CD4-positive, alpha-beta T cell treated with Interleukin-2 at 100 ng/mL for 4 hours (primary cell): ENCODE results near the gene PLCB4.

Experiments
- DNase-seq: peaks from one replicate; pipeline ENCODE4 v3.0.0-alpha.2; 2020; ENCODE audit warnings: low spot score

PLCB4 gene

DNA sequence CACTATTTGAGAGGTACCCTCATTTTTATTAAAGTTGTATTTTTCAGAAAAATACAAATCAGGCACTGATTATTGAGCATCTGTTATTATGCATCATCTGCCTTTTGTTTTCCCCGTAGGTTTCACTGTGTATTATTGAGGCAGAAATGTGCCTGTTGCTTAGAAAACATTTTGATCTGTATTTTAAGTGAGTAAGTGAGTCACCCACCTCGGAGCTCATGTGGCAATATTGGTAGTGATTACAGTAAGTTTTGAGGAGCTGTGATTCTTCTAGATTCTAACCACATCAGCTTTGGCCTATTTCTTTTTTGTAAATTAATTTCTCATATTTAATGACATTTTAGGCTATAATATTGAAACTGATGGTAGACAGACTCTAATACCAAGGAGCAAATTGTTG is 385.9 kb downstream of the PLCB4 start:
- DNase-seq, result no peak

DNA sequence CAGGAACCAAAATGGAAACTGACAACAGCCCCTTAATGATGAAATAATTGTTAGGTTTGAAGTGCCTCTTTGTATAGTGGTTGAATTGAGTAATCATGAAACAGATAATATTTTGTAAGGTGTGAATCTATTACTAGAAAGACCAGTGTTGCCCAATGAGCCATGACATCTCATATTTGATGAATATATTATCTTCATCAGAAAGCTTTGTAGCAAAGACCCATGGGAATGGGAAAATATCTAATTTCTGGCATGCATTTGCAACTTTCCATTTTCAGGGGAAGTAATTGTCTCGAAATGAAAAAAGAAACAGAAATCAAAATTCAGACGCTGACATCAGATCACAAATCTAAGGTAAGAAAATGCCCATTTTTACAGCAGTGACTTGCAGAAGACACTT is 388.2 kb downstream of the PLCB4 start:
- no peak for DNase-seq

DNA sequence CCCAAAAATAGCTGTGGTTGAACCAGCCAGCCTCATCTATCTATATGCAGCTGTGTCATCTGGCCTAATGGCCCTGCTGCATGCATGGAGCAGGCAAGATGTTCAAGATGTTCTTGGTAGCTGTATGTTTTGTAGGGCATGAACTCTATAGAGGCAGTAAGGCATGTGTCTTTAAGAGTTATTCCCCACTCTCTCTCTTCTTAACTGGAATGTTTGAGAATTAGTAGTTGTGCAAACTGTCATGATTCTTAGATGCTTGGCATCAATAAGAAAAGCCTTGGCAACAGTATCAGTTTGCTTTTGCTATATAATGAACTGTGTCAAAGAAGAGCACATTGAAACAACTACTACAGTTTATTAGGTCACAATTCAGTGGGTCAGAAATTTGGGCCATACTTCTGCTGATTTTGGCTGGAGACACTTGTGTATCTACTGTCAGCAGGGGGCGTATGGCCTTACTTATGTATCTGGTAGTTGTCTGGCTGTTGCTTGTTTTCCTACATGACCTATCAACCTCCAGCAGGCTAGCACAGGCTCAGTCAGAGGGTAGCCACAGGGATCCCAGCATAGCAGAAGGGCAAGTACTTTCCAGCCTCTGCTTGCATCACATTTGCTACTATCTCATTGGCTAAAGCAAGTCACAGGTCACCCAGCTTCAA is 389.4 kb downstream of the PLCB4 start:
- no peak for DNase-seq

DNA sequence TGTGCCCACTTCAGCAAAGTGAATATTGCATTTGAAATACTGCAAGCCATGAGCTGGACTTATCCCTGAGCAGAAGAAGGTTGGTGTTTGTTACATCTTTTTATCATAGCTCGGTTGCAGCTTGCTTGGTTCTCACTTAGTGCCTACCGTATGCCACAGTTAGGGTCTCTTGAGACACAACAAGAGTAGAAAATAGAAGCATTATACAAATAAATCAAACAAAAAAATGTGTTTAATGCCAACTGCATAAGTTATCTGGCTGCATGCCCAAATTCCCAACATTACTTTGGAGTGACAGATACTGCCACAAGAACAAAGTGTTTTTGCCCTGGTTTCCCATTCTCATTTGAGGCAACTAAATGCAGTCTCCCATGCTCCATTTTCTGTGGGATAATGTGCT is 391.6 kb downstream of the PLCB4 start:
- DNase-seq, result no peak

DNA sequence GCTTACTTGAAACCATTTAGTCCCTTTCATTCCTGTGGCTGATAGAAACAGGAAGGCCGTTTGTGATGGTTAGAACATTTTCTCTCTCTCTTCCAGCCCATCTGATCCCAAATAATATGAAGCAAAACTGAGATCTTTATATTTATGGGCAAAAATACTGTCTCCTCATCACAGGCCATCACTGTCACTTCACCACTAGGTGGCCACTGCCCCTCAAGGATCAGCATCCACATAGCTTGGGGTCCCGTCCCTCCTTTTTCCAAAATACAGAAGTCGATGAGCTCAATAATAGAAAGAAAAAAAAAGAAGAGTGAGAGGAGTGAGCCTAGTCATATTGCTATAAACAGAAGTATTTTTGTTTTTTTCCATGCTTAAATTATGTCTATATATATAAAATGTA is 399.1 kb downstream of the PLCB4 start:
- DNase-seq, result no peak

DNA sequence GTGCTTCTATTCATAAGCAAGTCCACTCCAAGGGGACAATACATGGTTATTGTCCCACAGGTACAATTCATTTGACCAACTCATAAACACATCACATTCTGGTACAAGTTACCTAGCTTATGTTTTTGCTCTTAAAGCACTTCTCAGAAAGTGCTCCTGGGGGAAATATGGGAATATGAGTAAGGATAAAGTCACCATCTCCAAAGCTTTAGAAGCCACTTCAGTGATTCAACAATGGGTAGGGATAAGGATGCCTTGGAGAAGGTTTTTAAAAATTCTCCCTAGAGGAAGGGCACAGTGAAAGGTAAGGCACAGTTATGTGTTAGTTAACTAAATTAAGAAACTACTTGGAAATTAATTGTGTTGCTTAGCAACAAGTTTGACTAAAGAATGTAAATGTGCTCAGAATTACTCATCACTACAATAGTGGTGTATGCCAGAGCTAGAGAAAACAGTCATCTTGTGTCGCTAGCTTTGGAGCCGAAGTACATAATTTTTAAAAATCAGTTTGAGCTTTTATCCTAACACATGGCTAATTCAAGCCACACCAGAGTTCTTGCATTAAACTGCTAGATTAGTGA is 406.0 kb downstream of the PLCB4 start:
- no peak for DNase-seq

DNA sequence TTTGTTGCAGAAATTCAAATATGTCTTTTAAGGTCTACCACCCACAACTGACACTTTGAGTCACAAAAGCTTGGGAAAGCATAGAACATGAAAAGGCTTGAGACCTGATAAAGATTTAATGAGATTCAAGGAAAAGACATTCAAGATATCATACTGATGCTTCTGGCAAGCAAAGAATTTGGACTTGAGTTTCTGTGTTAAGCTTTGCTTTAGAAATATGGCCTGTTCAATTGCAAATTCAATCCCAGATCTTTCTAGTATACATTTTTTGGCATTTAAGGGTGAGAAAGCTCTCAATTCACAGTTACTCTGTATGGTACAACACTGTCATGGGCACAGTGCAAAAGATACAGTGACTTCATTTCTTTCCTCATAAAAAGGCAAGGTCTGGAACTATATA is 406.6 kb downstream of the PLCB4 start:
- DNase-seq, result no peak

DNA sequence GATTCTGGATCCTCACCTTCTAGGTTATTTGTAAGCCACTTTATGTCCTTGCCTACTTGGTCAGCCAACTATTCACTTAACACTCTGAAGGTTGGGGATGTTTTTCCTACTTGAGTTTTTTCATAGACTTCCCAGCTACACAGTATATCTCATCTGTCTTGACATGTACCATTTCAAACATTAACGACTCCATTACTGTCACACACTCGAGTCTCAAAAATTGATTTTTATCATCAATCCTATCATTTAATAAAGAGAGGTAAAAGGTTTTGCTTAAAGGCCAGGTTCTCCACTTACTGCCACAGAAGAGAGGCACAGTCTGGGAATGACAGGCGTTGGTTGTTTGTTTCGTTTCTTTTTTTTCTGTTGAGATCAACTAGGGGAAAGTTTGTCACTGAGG is 407.3 kb downstream of the PLCB4 start:
- DNase-seq, result no peak

DNA sequence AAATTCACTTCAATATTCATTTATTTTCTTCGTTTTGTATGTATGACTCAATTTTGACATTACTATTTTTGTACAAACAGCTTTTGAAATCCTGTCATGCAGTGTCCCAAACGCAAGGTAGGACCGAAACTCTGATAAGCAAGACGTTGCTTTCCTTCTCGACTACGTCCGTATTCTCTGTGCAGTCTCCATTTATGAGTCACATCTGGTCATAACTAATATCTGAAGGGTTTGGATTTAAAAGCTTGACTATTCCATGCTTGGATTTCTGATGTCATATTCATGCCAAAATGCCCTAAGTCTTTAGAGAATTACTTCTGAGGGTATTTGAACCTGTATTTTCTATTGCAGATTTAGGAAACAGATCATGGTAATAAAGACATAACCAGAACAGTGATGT is 407.8 kb downstream of the PLCB4 start:
- DNase-seq, result no peak

DNA sequence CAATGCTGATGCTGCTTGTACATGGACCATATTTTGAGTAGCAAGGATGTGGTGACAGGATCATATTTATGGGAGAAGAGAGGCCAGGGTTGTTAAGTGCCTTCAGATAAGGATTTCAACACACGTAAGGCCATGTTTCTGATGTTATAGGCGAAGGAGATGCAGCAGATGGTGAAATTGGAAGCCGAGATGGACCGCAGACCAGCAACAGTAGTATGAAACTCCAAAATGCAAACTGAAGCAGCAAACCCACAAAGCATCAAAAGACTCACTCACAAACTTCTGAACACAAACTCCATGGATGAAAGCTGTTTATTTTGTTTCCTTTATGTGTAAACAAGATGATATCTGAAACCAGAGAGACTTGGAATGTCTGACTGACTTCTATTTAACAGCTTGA is 409.9 kb downstream of the PLCB4 start:
- no peak for DNase-seq

DNA sequence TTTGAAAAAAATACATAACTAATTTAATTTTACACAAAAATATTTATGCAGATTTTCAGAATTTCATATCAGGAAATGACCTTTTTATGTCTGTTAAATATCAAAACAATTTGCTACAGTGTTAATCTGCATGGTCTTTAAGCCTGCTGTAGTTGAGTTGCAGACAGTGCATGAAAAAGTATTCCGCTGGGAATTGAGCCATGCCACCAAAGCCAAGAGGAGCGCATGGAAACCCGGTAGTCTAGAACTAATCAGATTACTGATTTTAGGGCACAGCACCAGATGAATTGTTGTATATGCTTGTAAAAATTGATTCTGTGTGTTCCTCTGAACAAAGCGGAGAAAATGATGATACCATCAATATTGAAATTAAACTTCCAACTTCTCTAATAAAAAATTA is 411.2 kb downstream of the PLCB4 start:
- DNase-seq, result no peak

DNA sequence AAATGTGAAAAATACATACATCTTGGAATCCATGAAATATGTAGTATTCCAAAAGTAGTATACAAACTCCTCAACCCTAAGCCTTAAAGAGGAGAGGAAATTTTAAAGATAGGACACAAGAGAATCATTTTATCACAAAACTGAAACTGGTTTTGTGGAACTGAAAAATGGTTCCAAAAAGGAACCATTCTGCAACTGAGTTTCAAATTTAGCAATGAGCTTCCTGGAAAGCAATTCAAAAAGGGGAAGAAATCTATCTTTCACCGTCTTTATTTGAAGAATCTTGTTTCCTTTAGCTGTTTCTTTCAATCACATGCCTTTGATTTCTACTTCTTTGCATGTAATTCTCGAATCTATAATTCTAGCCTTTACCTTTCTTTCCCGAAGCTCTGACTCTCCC is 413.3 kb downstream of the PLCB4 start:
- DNase-seq, result no peak

DNA sequence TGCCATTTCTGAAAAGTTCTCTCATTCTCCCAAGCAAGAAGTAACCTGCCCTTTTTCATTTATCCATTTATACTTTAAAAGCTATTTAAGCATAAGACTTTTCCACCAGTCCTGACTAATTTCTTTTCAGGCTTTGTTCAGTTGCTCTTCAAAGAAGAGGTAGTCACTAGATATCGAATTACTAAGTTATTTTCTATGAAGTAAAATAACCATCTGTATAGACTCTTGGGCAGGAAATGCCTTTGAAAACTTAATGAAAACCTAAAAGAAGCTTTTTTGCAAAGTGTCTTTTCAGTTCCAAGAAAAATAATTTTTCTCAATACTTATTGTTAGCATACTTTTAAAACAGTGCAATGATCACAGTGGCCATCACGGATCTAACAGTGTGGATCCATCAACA is 414.2 kb downstream of the PLCB4 start:
- no peak for DNase-seq

DNA sequence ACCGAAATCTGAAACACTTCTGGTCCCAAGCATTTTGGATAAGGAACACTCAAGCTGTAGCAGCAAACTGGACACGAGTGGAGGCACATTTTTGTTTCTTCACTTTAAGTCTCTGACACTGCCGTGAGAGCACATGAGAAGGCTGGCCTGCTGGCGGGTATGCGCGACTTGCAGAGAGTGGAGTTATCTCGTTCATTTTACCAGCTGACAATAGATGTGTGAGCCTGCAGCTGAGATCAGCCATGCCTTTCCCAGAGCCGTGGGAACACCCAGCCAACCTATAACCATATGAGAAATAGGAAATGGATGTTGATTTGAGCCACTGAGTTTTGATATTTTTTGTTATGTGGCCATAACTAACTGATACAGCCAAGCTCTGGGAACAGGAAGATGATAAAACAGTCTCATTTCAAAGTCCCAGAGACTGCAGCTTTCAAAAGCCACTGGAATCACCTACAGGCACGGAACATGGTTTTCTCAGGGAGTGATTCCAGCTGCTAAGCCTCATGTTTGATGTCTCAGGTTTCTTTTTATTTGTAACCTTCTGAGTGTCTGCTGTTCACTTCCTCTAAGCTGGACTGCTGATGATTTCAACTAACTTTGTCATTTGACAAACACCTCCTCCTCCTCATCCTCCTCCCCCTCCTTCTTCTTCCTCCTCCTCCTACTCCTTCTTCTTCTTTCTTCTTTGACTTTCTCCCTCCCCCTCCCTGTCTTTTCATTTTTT is 416.9 kb downstream of the PLCB4 start:
- no peak for DNase-seq

DNA sequence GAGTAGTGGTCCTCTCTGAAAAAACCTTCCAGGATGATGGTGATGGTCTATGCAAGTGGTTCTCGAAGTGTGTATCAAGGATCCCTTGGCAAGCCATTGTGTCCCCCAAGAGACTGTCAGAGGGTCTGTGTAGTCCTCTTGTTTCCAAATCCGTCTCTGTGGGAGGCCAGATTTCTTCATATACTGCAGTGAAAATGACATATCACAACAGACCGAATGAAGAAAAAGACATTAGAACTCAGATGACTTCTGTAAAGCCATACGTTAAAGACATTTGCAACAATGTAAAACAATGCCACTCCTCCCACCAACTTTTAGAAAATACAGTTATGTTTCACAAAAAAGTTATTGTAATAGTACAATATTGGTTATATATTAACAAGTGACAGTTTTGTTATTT is 418.3 kb downstream of the PLCB4 start:
- DNase-seq, result no peak

DNA sequence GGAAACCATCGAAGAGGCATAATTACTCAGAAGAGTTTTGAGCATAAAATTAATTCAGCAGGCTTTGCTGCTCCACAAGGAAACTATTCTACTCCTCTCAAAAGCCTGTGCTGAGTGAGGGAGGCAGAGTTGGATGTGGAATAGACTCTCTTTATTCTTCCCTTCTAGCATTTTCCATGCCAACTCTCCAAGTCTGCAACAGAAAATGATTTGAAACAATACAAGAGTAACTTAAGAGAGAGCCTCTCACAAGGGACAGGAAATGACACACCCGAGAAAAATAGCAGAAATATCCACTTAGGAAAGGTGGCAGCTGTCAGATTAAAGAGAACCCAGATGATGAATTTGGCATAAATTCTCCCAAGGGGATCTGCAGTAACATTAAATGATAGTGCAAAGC is 419.2 kb downstream of the PLCB4 start:
- DNase-seq, result no peak

DNA sequence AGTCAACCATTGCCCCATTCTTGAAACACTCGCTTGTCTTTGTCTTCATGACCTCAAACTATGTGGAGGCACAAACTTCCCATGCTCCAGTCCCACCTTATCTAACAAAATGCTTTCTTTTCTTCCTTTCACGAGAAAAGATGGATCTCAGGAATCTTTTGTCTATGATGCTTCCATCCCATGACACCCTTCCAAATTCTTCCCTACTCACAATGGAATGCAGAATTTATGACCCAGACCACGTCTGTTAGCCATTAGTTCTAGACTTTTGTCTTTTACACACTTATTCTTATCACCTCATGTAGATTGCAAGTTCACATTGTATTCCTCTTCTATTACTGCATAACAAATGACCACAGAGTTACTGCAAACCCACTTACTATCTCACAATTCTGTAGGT is 421.3 kb downstream of the PLCB4 start:
- no peak for DNase-seq

DNA sequence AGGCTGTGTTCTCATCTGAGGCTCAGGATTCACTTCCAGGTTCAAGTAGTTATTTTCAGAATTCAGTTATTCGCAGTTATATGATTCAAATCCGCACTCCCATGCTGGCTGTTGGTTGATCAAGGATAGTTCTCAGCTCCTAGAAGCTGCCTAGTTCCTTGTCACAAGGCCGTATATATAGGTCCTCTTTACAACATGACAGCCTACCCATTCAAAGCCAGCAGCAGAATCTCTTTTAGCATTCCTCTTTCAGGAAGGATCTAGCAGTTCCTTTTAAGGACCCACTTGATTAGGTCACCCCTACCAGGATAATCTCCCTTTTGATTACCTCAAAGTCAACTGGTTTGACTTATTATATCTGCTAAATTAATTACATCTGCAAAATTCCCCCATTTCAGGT is 421.7 kb downstream of the PLCB4 start:
- no peak for DNase-seq

DNA sequence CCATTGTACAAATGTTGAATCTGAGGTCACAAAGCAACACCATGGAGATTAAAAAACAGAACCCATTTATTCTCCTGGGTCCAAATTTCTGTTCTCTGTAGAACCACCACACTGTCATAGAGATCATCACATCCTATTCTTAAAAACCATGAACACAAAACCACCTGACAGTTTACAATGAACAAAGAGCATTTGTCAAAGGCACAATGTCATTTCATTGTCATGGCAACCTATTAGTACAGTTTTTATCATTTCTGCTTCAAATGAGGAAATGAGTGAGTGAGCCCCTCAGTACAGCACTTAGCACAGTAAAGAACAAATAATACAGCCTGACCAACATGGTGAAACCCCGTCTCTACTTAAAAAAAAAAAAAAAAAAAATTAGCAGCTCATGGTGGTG is 422.4 kb downstream of the PLCB4 start:
- DNase-seq, result no peak

DNA sequence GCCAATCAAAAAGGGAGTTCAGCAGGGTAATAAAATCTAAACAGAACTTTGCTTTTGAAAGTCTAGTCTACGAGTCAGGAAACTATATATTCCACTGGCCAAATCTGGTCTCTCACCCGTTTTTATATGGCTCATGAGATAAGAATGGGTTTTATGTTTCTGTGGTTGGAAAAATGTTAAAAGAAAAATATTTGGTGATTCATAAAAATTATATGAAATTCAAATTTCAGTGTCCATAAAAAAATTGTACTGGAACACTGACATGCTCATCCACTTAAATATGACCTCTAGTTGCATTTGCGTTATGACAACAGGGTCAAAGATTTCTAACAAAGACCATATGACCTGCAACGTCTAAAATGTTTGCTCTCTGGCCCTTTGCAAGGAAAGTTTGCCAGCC is 423.2 kb downstream of the PLCB4 start:
- DNase-seq, result no peak

DNA sequence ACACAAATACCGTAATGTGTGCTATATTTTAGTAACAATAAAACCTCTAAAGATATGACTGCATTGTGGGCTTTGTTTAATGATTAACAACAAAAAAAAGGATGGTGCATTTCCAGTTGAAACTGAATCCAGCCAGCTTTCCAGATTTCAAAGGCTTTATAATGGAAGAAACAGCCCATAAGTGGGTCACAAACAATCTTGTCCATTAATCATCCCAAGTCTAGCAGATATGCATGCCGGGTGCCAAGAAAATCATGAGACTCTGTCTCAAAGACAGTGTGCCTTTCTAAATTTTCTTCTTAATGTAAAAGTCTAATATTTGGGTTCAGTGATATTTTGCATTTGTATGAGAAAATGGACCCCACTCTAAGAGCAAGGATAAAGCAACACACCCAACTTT is 424.9 kb downstream of the PLCB4 start:
- no peak for DNase-seq

DNA sequence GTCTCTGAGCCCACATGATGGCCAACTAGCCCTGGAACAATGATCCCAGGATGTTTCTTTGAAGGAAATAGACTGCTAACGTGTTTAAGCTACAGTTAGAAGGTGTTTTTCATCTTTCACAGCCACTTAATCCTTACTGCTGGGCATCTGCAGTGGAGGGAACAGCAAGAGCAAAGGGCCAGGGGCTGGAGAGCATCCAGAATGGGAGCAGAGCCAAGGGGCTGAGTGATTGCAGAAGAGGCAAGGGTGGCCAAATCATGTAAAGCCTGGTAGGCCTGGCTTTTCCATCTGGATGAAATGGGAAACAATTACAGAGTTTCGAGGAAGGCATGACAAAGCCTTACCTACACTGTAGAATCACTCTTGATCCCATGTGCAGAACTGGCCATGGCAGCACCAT is 426.8 kb downstream of the PLCB4 start:
- no peak for DNase-seq

DNA sequence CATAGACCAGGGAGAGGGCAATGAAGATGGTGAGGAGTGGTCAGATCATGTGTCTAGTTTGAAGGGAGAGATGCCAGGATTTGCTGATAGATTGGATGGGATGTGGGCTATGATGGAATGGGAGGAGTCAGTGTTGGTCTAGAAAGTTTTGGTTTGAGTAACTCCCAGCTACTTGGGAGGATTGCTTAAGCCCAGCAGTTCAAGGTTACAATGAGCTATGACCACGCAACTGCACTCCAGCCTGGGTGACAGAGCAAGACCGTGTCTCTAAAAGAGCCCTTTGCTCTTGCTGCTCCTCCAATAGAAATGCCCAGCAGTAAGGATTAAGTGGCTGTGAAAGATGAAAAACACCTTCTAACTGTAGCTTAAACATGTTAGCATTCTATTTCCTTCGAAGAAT is 427.3 kb downstream of the PLCB4 start:
- DNase-seq, result no peak

DNA sequence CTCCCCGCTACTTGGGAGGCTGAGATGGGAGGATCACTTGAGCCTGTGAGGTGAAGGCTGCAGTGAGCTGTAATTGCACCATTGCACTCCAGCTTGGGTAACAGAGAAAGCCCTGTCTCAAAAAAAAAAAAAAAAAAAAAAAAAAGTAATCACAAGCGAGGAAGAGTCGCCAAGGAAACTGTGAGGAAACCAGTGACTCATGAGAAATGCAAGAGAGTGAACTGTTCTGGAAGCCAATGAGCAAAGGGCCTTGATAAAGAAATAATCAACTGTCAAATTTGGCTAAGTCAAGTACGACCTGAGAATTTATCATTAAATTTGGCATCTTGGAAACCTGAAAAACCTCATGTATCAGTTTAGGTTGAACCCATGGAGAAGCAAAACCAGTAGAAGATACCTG is 429.4 kb downstream of the PLCB4 start:
- DNase-seq, result no peak
